ENCODE measurements around the gene TMEM30B.

DNA sequence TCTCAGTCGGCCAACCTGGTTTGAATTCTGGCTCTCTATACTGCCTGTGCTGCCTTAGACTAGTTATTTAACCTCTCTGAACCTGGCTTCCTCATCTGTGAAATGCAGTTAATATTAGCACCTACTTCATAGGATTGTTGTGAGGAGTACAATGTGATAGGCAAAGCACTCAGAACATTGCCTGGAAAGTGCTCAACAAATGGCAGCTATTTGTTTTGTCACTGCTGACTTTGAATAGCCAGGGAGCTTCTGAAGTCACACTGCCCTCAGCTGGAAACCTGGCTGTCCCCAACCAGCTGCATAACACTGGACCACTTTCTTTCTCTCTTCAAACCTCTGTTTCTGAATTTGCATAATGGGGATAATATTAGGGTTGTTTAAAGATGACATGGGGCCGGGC is 9.6 kb downstream of the TMEM30B start:
- TF ChIP-seq CHD4 (IDR thresholded peaks at IDR 0.05) = no peak
- TF ChIP-seq, protein P1, sequence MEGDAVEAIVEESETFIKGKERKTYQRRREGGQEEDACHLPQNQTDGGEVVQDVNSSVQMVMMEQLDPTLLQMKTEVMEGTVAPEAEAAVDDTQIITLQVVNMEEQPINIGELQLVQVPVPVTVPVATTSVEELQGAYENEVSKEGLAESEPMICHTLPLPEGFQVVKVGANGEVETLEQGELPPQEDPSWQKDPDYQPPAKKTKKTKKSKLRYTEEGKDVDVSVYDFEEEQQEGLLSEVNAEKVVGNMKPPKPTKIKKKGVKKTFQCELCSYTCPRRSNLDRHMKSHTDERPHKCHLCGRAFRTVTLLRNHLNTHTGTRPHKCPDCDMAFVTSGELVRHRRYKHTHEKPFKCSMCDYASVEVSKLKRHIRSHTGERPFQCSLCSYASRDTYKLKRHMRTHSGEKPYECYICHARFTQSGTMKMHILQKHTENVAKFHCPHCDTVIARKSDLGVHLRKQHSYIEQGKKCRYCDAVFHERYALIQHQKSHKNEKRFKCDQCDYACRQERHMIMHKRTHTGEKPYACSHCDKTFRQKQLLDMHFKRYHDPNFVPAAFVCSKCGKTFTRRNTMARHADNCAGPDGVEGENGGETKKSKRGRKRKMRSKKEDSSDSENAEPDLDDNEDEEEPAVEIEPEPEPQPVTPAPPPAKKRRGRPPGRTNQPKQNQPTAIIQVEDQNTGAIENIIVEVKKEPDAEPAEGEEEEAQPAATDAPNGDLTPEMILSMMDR (IDR thresholded peaks at IDR 0.05 in 2 of 3, conservative IDR thresholded peaks at IDR 0.05 in 1 of 3; ENCODE audit: control insufficient read depth in 2 of 3, extremely low read depth in 1 of 3, insufficient read depth in 1 of 3, low read depth in 3 of 3, low read length in 3 of 3) = no peak
- TF ChIP-seq POLR2A (IDR thresholded peaks at IDR 0.05; ENCODE audit: low read depth, low read length) = no peak
- TF ChIP-seq, protein P2, sequence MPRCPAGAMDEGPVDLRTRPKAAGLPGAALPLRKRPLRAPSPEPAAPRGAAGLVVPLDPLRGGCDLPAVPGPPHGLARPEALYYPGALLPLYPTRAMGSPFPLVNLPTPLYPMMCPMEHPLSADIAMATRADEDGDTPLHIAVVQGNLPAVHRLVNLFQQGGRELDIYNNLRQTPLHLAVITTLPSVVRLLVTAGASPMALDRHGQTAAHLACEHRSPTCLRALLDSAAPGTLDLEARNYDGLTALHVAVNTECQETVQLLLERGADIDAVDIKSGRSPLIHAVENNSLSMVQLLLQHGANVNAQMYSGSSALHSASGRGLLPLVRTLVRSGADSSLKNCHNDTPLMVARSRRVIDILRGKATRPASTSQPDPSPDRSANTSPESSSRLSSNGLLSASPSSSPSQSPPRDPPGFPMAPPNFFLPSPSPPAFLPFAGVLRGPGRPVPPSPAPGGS (IDR thresholded peaks at IDR 0.05; ENCODE audit: borderline replicate concordance, insufficient read depth, low read depth, low read length, poor library complexity, severe bottlenecking) = no peak
- TF ChIP-seq EZH2 (IDR thresholded peaks at IDR 0.05; ENCODE audit: borderline replicate concordance, control insufficient read depth, low read depth, low read length) = no peak
- TF ChIP-seq, protein P3, sequence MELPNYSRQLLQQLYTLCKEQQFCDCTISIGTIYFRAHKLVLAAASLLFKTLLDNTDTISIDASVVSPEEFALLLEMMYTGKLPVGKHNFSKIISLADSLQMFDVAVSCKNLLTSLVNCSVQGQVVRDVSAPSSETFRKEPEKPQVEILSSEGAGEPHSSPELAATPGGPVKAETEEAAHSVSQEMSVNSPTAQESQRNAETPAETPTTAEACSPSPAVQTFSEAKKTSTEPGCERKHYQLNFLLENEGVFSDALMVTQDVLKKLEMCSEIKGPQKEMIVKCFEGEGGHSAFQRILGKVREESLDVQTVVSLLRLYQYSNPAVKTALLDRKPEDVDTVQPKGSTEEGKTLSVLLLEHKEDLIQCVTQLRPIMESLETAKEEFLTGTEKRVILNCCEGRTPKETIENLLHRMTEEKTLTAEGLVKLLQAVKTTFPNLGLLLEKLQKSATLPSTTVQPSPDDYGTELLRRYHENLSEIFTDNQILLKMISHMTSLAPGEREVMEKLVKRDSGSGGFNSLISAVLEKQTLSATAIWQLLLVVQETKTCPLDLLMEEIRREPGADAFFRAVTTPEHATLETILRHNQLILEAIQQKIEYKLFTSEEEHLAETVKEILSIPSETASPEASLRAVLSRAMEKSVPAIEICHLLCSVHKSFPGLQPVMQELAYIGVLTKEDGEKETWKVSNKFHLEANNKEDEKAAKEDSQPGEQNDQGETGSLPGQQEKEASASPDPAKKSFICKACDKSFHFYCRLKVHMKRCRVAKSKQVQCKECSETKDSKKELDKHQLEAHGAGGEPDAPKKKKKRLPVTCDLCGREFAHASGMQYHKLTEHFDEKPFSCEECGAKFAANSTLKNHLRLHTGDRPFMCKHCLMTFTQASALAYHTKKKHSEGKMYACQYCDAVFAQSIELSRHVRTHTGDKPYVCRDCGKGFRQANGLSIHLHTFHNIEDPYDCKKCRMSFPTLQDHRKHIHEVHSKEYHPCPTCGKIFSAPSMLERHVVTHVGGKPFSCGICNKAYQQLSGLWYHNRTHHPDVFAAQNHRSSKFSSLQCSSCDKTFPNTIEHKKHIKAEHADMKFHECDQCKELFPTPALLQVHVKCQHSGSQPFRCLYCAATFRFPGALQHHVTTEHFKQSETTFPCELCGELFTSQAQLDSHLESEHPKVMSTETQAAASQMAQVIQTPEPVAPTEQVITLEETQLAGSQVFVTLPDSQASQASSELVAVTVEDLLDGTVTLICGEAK (IDR thresholded peaks at IDR 0.05; ENCODE audit: borderline replicate concordance) = no peak
- TF ChIP-seq, protein P4, sequence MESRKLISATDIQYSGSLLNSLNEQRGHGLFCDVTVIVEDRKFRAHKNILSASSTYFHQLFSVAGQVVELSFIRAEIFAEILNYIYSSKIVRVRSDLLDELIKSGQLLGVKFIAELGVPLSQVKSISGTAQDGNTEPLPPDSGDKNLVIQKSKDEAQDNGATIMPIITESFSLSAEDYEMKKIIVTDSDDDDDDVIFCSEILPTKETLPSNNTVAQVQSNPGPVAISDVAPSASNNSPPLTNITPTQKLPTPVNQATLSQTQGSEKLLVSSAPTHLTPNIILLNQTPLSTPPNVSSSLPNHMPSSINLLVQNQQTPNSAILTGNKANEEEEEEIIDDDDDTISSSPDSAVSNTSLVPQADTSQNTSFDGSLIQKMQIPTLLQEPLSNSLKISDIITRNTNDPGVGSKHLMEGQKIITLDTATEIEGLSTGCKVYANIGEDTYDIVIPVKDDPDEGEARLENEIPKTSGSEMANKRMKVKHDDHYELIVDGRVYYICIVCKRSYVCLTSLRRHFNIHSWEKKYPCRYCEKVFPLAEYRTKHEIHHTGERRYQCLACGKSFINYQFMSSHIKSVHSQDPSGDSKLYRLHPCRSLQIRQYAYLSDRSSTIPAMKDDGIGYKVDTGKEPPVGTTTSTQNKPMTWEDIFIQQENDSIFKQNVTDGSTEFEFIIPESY (IDR thresholded peaks at IDR 0.05) = no peak
- TF ChIP-seq IRF4 (IDR thresholded peaks at IDR 0.05; ENCODE audit: low read depth, low read length) = no peak
- TF ChIP-seq EP300 (IDR thresholded peaks at IDR 0.05; ENCODE audit: borderline replicate concordance in 1 of 2, control insufficient read depth in 1 of 2, low read depth in 2 of 2, low read length in 2 of 2) = no peak
- no peak for TF ChIP-seq CHD2 (IDR thresholded peaks at IDR 0.05; ENCODE audit: borderline replicate concordance, low read depth, low read length)
- TF ChIP-seq SMARCA5 (IDR thresholded peaks at IDR 0.05) = no peak
- TF ChIP-seq TCF12 (IDR thresholded peaks at IDR 0.05; ENCODE audit: low read depth, low read length) = no peak
- no peak for TF ChIP-seq POLR2AphosphoS5 (IDR thresholded peaks at IDR 0.05; ENCODE audit: low read length)
